Ramos (cell line): Measurements from ENCODE around the gene NID1.
"Not testable (repeated sequence)": the region's sequence is repeated elsewhere in the genome, so short reads cannot be mapped to it uniquely, and the experiment has no call there.

Experiments used
- in situ Hi-C: fragments of 300-500 bp; cut with MboI; formaldehyde crosslinking; loops from one replicate; pipeline ENCODE4 v1.14.3; 2022; ENCODE audit warnings: low sequenced_read_pairs; ENCODE audit not compliant: unreplicated experiment

Gene NID1

DNA sequence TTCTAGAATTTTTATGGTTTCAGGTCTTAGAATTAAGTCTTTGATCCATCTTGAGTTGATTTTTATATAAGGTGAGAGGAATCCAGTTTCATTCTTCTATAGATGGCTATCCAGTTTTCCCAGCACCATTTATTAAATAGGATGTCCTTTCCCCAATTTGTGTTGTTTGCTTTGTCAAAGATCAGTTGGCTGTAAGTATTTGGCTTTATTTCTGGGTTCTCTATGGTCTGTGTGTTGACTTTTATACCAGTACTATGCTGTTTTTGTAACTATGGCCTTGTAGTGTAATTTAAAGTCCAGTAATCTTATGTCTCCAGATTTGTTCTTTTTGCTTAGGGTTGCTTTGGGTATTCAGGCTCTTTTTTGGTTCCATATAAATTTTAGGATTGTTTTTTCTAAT, 137.3 kb downstream of the NID1 start:
- in situ Hi-C loops = not testable (repeated sequence)
